ENCODE results near the gene GNA15.
A peak's percentile ranks its signal among the peaks of the same experiment; 100 is the strongest.

Gene GNA15

GRCh38 chr19:3094601-3095440, 41.0 kb upstream of the GNA15 start:
- TF ChIP-seq EZH2 (IDR thresholded peaks at IDR 0.05; ENCODE audit: borderline replicate concordance, low read depth, low read length, severe bottlenecking) (no peak), CTCF (IDR thresholded peaks at IDR 0.05; ENCODE audit: borderline replicate concordance, extremely low read depth, low read length, poor library complexity, severe bottlenecking) (no peak)
- Histone ChIP-seq H3K36me3 (ENCODE audit: insufficient read depth, low read length) (no peaks in the 10 kb centered on the region; the same call in 1 of the 2 replicates), H3K4me2 (ENCODE audit: insufficient read depth, low read length) (peak overlapping the region; percentile 97), H3K4me1 (ENCODE audit: insufficient read depth, low read length) (peaks cover 54% of the 10 kb centered on the region), H3K27ac (ENCODE audit: low read length) (peak overlapping the region; percentile 33; the same call in 1 of the 2 replicates), H3K9ac (ENCODE audit: low read depth, low read length) (peak overlapping the region; percentile 83), H4K20me1 (ENCODE audit: insufficient read depth, low read length) (peaks cover 49% of the 10 kb centered on the region), H3K27me3 (ENCODE audit: insufficient read depth, low read length, poor library complexity) (peaks cover 4% of the 10 kb centered on the region), H3K4me3 (ENCODE audit: low read depth in 1 of 2, low read length in 2 of 2) (peak overlapping the region; percentile 88 to 95; a peak in 3 of 4 replicates), H3K9me3 (ENCODE audit: insufficient read depth, low read length, severe bottlenecking) (no peaks in the 10 kb centered on the region), H3K79me2 (ENCODE audit: insufficient read depth, low read length) (peaks cover 53% of the 10 kb centered on the region), H2AFZ (ENCODE audit: low read depth, low read length) (peak overlapping the region; percentile 55; the same call in 1 of the 2 replicates)
- ATAC-seq (ENCODE audit: insufficient read depth, low read depth) = peak; percentile 52
- peak; percentile 48 for DNase-seq

- no peaks in the 10 kb centered on the region for H3K9me3 ChIP-seq (ENCODE audit: insufficient read depth, low read length, severe bottlenecking)
- peak overlapping the region; percentile 33; the same call in 1 of the 2 replicates for H3K27ac ChIP-seq (ENCODE audit: low read length)
- ATAC-seq (ENCODE audit: insufficient read depth, low read depth) = no peak
- peaks cover 4% of the 10 kb centered on the region for H3K27me3 ChIP-seq (ENCODE audit: insufficient read depth, low read length, poor library complexity)
- no peak for TF ChIP-seq EZH2 (IDR thresholded peaks at IDR 0.05; ENCODE audit: borderline replicate concordance, low read depth, low read length, severe bottlenecking)
- TF ChIP-seq CTCF (IDR thresholded peaks at IDR 0.05; ENCODE audit: borderline replicate concordance, extremely low read depth, low read length, poor library complexity, severe bottlenecking) = no peak
- H3K36me3 ChIP-seq (ENCODE audit: insufficient read depth, low read length) = no peaks in the 10 kb centered on the region; the same call in 1 of the 2 replicates
- peak overlapping the region; percentile 88 to 95; a peak in 3 of 4 replicates for H3K4me3 ChIP-seq (ENCODE audit: low read depth in 1 of 2, low read length in 2 of 2)
- peaks cover 57% of the 10 kb centered on the region for H4K20me1 ChIP-seq (ENCODE audit: insufficient read depth, low read length)
- no peak overlapping the region for H2AFZ ChIP-seq (ENCODE audit: low read depth, low read length)
- peak; percentile 36 for DNase-seq
- peak overlapping the region; percentile 83 for H3K9ac ChIP-seq (ENCODE audit: low read depth, low read length)
- H3K4me2 ChIP-seq (ENCODE audit: insufficient read depth, low read length) = peak overlapping the region; percentile 97
- peaks cover 61% of the 10 kb centered on the region for H3K79me2 ChIP-seq (ENCODE audit: insufficient read depth, low read length)
- H3K4me1 ChIP-seq (ENCODE audit: insufficient read depth, low read length) = peaks cover 54% of the 10 kb centered on the region
Measured at GRCh38 chr19:3095441-3096191, 40.2 kb upstream of the GNA15 start.

GRCh38 chr19:3096267-3096901, 39.4 kb upstream of the GNA15 start:
- Histone ChIP-seq H3K9me3 (ENCODE audit: insufficient read depth, low read length, severe bottlenecking) (no peaks in the 10 kb centered on the region), H4K20me1 (ENCODE audit: insufficient read depth, low read length) (peaks cover 64% of the 10 kb centered on the region), H3K9ac (ENCODE audit: low read depth, low read length) (peak overlapping the region; percentile 83), H3K4me1 (ENCODE audit: insufficient read depth, low read length) (peaks cover 54% of the 10 kb centered on the region), H3K36me3 (ENCODE audit: insufficient read depth, low read length) (no peaks in the 10 kb centered on the region; the same call in 1 of the 2 replicates), H3K27me3 (ENCODE audit: insufficient read depth, low read length, poor library complexity) (peaks cover 4% of the 10 kb centered on the region), H3K4me2 (ENCODE audit: insufficient read depth, low read length) (peak overlapping the region; percentile 97), H3K27ac (ENCODE audit: low read length) (no peak overlapping the region), H2AFZ (ENCODE audit: low read depth, low read length) (no peak overlapping the region), H3K4me3 (ENCODE audit: low read depth in 1 of 2, low read length in 2 of 2) (peak overlapping the region in 1 of 2 experiments; percentile 88; a peak in 2 of 4 replicates), H3K79me2 (ENCODE audit: insufficient read depth, low read length) (peaks cover 69% of the 10 kb centered on the region)
- ATAC-seq (ENCODE audit: insufficient read depth, low read depth) (no peak), DNase-seq (no peak)
- TF ChIP-seq EZH2 (IDR thresholded peaks at IDR 0.05; ENCODE audit: borderline replicate concordance, low read depth, low read length, severe bottlenecking) = no peak
- no peak for TF ChIP-seq CTCF (IDR thresholded peaks at IDR 0.05; ENCODE audit: borderline replicate concordance, extremely low read depth, low read length, poor library complexity, severe bottlenecking)
